KBM-7 (cell line): Measurements from ENCODE around the gene ZNF408.
"Not testable (repeated sequence)": the region's sequence is repeated elsewhere in the genome, so short reads cannot be mapped to it uniquely, and the experiment has no call there.

Experiments
- DNase-seq: peaks from one replicate; pipeline ENCODE4 v3.0.0-alpha.2; 2015
- in situ Hi-C: fragments of 300-500 bp; cut with MboI; formaldehyde crosslinking; loops from 2 replicates; pipeline ENCODE4 v1.14.3; 2020; ENCODE audit warnings: low sequenced_read_pairs, low pct_unique_long_range_greater_than_20kb, mixed read lengths

The ZNF408 gene

GRCh38 chr11:46692450-46692849 is 8.4 kb upstream of the ZNF408 start:
- in situ Hi-C loops = loop anchor here (25.0 kb wide), 1 partner anchor 470 kb away; no protein-coding TSS in a partner anchor
- DNase-seq = no peak

- no peak for DNase-seq
- in situ Hi-C loops = loop anchor here (25.0 kb wide), 1 partner anchor 469 kb away; no protein-coding TSS in a partner anchor
Measured at GRCh38 chr11:46693597-46694012, 7.2 kb upstream of the ZNF408 start.

GRCh38 chr11:46694072-46694471 is 6.8 kb upstream of the ZNF408 start:
- no peak for DNase-seq

GRCh38 chr11:46694607-46695006 is 6.2 kb upstream of the ZNF408 start:
- no peak for DNase-seq
- in situ Hi-C loops = loop anchor here (25.0 kb wide), 1 partner anchor 468 kb away; no protein-coding TSS in a partner anchor

More at GRCh38 chr11:46694072-46694471, 6.8 kb upstream of the ZNF408 start:
- in situ Hi-C loops = loop anchor here (25.0 kb wide), 1 partner anchor 468 kb away; no protein-coding TSS in a partner anchor

GRCh38 chr11:46695345-46696211 is 5.3 kb upstream of the ZNF408 start:
- in situ Hi-C loops = loop anchor here (25.0 kb wide), 1 partner anchor 467 kb away; no protein-coding TSS in a partner anchor
- DNase-seq = no peak

- in situ Hi-C loops = loop anchor here (25.0 kb wide), 1 partner anchor 466 kb away; no protein-coding TSS in a partner anchor
- DNase-seq = no peak
Measured at GRCh38 chr11:46696212-46696558, 4.6 kb upstream of the ZNF408 start.

- no peak for DNase-seq
Measured at GRCh38 chr11:46697303-46697702, 3.5 kb upstream of the ZNF408 start.

GRCh38 chr11:46697723-46698122 is 3.1 kb upstream of the ZNF408 start:
- in situ Hi-C loops = loop anchor here (25.0 kb wide), 1 partner anchor 465 kb away; no protein-coding TSS in a partner anchor
- DNase-seq = no peak

More at GRCh38 chr11:46697303-46697702, 3.5 kb upstream of the ZNF408 start:
- in situ Hi-C loops = loop anchor here (25.0 kb wide), 1 partner anchor 465 kb away; no protein-coding TSS in a partner anchor

GRCh38 chr11:46698597-46698996 is 2.2 kb upstream of the ZNF408 start:
- in situ Hi-C loops = loop anchor here (25.0 kb wide), 1 partner anchor 464 kb away; no protein-coding TSS in a partner anchor
- no peak for DNase-seq

- in situ Hi-C loops = no loop called here
- no peak for DNase-seq
Measured at GRCh38 chr11:46701078-46701654, 335 bp downstream of the ZNF408 start.

- no peak for DNase-seq
Measured at GRCh38 chr11:46705070-46705688, 4.3 kb downstream of the ZNF408 start.

GRCh38 chr11:46706886-46707285 is 6.1 kb downstream of the ZNF408 start:
- no peak for DNase-seq
- in situ Hi-C loops = no loop called here

More at GRCh38 chr11:46705070-46705688, 4.3 kb downstream of the ZNF408 start:
- in situ Hi-C loops = no loop called here

- in situ Hi-C loops, DNase-seq: not testable (repeated sequence)
Measured at GRCh38 chr11:46709351-46709750, 8.5 kb downstream of the ZNF408 start.

GRCh38 chr11:46710821-46711269 is 10.0 kb downstream of the ZNF408 start:
- DNase-seq = no peak
- in situ Hi-C loops = no loop called here

- DNase-seq = no peak
- in situ Hi-C loops = no loop called here
Measured at GRCh38 chr11:46711303-46711702, 10.5 kb downstream of the ZNF408 start.

- in situ Hi-C loops = no loop called here
- no peak for DNase-seq
Measured at GRCh38 chr11:46712874-46713576, 12.2 kb downstream of the ZNF408 start.

- in situ Hi-C loops, DNase-seq: not testable (repeated sequence)
Measured at GRCh38 chr11:46717825-46718154, 17.0 kb downstream of the ZNF408 start.

GRCh38 chr11:46718155-46719019 is 17.6 kb downstream of the ZNF408 start:
- in situ Hi-C loops = no loop called here
- no peak for DNase-seq
